HG03097 (cell line): Measurements from ENCODE around the gene TXNL4B.

Experiments
- ATAC-seq: cut with Tn5 transposase; IDR thresholded peaks from one replicate; pipeline ENCODE4 v1.9.1; 2021; ENCODE audit not compliant: unreplicated experiment, low FRiP score

Gene TXNL4B

DNA sequence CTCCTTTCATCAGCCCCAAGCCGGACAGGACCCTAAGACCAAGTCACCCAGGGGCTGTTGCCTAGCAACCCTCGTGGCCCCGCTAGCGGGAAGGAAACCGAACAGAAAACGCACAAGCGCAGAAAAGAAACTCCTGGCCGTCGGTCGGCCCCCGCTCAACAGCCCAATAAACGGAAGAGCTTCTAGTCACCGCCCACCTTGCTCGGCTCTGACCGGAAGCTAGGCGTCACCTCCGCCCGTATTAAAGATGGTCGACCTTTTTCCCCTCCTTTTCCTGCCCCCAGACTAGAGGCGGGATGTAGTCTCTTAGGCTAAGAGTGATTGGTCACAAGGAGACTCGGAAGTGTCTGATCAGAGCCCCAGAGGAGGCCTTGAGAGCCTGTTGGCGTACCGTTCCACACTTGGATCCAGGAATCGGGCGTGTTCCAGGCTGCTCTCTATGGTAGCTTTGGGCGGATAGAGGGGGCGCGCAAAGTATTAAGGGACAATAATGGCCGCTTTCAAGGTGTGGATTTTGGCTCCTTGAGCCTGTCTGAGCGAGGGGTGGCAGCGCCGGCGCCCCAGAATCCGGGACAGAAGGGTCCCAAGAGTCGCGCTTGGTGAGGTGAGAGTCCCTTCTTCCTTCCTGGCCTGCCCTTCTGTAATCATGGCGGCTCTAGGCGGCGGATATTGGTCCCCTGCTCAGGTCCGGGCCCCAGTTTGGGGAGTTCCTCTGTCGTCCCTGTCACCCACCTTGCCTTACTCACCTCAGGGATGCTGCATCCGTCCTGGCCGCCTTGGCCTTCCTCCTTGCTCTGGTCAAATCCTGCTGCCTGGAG, at the start of gene TXNL4B, which contains the start of gene DHX38:
Gene TXNL4B (minus strand): TSS at position 173 of the 818 bp plus-strand sequence. CDS start 2,871 bp downstream, outside the sequence.
Gene DHX38 (plus strand): TSS at position 400 of the 818 bp plus-strand sequence. CDS start 2,311 bp downstream, outside the sequence.
- peak; percentile 98 for ATAC-seq

DNA sequence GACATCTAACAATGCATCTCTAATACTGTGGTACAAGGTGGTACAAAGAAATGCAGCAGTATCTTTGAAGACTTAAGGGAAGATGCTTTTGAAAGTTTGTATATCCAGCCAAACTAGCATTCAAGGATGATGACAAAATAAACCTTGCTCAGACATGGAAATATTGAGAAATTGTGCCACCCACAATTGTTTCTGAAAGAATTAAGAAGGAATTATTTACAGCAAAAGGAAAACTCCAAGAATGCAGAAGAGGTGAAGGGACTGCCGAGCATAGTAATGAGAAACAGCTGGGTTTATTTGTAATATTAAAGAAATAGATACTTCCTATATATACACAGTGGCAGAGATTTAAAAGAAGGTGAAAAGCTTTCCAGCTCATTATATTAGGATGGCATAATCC, 49.1 kb upstream of the TXNL4B start:
- no peak for ATAC-seq

DNA sequence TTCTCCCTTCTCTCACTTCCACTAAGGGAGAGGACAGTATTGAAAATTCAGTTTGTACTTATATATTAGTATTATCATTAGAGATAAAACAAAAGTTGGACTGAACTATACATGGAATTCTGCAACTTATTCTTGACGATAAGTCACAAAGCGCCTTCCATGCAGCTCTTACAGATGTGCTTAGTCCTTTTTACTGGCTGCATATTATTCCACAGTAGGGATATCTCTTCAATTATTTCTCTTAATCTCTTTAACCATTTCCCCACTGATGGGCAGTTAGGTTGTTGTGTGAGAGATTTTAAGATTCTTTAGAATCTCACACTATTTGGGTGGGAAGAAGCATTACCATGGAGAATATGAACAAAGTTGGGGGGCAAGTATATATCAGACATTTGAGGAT, 46.5 kb upstream of the TXNL4B start:
- ATAC-seq: no peak

DNA sequence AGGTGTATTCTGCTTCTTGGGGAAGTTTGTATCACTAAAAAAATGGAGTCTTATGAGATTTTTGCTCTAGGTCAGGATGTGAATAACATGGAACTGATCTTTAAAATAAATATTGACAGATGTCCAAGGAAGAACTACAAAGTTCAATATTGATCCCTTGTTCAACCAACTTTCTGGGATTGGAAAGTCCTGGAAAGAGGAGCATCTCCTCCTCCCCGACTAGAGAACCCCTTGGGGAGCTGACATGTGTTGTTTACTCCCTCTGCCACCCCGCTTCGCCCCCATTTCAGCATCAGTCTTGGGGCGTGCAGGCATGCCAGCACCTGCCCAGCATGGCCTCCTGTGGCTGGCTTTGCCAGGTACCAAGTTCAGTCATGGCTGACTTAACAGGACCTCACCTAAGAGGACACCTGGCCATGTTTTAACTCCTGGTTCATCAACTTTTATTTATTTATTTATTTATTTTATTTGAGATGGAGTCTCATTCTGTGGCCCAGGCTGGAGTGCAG, 44.7 kb upstream of the TXNL4B start:
- no peak for ATAC-seq

DNA sequence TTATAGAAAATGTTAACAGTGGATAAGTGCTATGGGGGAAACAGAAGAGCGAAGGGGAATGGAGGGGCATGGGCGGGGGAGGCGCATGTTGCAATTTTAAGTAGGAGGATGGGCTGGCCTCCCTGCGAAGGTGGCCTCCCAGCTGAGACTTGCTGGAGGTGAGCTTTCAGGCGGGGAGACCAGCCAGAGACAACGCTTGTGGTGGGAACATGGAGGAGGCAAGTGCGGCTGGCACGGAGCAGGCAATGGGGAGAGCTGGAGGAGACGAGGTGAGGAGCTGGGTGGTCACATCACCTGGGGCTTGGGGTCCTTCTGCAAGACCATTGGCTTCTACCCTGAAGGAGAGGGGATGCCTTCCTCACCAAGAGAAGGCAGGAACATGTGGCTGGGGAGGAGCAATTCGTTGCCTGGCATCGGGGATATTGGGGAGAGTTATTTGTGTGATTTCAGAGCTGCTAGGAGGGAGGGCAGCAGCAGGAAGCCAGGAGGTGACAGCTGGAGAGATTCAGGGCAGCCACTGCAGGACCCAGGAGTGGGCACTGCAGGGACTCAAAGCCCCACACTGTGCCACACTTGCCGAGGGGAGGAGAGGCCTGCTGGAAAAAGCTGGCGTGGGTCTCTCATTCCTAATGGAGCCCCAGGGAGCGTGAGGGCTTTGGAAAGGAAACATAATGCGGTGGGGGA, 44.1 kb upstream of the TXNL4B start:
- ATAC-seq: no peak

DNA sequence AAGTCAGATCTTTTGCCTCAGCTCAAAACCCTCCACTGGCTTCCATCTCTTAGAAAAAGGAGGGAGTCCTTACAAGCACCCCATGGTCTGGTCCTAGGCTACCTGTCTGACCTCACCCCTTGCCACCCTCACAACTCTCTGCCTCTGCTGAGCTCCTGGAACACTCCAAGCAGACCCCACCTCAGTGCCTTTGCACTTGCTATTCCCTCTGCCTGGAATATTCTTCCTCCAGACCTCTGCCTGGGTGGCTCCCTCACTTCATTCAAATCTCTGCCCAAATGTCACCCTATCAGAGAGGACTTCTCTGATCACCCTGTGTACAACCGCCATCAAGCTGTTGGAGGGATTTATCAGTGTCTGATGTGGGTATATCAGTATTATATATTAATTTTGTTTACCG, 41.1 kb upstream of the TXNL4B start:
- ATAC-seq: no peak

DNA sequence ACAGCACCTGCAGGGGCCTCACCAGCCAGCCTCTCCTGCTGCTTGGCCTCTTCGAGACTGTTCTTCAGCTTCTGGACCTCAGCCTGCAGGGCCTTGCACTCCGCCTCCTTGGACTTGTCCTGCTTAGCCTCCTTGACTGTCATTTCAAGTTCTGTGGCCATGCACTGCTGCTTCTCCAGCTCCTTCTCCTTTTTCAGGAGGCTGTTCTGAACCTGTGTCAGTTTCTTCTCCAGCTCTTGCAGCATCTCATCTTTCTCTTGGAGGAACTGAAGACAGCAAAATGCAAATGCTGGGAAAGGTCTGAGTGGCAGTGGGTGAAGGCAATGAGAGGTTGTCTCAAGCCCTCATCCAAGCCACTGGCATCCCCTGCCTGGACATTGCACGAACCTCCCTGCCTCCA, 39.3 kb upstream of the TXNL4B start:
- no peak for ATAC-seq

DNA sequence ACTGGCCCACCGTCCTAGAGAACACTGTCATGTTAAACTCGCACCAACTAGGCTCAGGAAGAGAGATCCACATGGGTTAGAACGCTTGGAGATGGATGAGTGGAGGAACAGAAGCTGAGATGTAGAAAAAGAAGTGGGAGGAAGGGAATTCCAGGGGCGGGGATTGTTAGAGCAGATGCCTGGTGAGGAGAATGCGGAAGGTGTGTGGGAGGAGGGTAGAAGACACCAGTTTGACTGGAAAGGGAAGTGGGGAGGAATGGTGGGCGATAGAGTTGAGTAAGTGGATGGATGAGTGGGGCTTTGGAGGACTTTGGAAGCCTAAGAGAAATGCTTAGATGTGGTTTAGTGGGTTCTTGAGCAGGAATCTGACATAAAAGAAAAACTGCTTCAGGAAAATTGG, 37.6 kb upstream of the TXNL4B start:
- no peak for ATAC-seq

DNA sequence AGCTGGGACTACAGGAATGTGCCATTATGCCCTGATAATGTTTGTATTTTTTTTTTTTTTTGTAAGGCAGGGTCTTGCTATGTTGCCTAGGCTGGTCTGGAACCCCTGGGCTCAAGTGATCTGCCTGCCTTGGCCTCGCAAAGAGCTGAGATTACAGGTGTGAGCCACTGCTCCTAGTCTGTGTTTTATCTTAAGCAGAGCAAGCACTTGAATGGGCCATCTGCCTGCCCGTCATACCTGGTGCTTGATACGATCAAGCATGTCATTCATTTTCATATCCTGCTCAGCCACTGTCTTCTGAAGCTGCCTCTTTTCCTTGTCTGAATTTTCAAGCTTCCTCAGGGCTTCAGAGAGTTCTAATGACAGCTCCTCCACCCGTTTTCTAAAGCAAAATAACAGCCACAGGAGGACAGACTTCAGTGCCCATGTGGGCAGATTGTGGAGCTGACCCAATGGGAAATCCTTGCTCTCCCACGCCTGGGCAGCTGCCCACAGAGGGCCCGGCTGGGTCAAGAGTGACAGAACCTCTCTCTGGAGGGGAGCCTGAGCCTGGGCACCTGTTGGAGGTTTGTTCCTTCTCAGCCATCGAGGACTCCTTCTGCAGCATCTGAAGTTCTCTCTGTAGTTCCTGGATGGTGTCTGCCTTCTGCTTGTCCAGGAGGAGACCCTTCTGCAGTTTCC, 36.7 kb upstream of the TXNL4B start:
- no peak for ATAC-seq

DNA sequence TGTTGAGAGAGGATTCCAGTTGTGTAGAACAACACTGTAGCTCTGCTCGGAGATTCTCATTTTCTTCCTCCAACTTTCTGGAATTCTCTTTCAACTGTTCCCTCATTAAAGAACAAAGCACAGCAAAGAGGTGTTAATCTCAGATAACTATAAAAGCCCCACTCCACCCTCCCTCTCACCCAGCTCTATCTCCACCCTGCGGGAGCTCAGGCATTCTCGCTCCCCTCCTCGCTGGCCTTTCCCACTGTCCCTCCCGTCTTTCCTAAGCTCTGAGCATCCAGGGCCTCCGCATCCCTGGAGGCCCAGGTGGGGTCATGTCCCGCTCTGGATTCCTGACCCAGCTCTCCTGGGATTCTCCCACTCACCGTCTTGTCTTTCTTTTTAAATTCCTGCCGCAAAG, 35.3 kb upstream of the TXNL4B start:
- no peak for ATAC-seq

DNA sequence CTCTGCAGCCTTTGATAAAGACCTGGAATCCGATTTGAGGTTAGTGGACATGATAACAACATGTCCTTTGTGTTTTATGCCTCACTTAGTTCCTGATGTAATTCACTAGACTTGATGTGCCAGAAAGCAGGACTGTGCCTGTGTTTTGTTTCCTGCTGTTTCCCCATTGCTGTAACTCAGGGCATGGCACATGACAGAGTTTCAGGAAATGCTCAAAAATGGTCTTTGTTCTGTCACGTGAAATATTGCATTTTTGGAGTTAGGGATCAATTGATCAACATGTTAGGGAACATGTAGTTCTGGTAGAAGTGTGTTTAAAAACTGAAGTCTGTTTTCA, 33.0 kb upstream of the TXNL4B start:
- ATAC-seq: no peak

DNA sequence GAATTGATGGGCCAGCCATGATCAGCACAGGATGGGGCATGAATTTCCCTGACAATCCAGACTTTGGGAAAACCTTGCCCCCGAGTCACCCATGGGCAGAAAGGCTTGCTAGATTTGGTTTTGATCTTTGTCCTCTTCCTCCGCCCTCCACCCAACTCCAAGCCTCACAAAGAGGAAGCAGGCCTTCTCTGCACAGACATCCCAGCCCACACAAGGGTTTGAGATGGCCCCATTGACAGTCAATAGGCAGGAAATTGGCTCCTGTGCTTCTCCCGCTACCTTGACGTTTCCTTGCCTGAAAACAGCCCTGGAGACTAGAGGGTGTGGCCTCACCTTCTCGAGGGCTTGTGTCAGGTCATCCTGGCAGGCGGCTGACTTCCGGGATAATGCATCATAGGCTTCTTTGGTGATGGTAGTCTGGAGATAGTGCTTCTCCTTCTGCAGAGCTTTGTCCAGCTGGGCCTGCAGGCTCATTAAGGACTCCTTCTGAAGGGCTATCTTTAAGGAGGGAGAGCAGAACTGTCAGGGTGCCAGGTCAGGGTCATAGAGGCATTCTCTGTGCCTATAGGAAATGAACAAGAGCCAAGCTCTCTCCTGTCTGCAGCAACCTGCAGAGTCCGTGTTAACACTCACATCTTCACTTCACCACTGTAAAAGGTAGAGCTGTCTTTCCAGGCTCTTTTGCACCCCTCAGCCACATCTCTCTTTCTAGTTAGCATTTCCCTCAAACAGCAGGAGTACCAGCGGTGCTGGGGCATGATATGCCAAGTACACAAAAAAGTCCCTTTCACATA, 32.4 kb upstream of the TXNL4B start:
- ATAC-seq: no peak

DNA sequence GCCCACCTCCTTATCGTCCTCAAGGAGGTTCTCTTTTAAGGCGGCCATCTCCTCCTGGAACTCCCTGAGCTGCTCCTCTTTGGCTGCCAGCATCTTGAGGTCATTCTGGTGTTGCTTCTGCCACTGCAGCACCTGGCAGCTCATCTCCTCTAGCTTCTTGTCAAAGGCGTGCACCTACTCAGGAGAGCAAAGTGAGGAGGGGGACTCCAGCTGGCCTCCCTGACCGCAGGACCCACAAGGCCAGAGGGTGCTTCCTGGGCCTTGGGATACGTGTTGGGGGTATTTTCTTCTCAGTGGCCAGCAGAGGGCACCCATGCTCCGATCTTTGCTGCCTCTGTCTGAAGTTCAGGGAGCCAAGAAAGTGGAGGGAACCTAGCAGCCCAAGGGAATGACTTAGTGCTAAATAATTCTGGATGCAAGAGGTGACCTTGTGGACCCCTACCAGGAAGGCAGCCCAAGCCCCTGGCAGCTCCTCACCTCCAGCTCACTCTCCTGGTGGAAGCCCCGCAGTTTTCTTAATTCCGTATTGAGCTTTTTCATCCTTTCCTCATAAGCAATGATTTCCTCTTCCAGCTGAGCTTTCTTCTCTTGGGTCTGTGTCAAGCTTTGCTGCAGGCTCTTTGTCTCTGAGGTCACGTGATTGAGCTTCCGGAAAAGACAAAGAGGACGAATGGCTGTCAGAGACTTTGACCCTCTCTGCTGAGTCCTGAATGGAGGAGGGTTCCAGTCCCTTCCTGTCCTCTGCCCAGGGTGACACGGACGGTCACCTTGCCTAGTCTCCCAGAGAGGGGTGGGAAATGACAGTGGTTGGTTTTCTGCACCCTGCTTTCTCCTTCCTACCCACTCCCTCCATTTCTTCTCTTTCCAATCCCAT, 31.6 kb upstream of the TXNL4B start:
- ATAC-seq: no peak

DNA sequence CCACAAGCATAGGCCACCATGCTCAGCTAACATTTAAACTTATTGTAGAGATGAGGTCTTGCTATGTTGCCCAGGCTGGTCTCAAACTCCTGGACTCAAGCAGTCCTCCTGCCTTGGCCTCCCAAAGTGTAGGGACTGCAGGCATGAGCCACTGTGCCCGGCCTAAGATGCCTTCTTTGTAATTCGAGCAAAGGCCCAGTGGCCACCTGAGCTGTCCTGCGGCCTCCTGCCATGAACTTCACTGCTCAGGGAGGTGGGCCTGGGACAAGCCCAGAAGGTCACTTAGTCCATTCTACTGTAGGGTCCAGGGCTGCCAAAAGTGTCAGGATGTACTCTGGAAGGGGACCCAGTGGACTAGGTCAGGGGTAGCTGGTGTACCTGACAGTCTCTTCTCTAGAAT, 30.7 kb upstream of the TXNL4B start:
- no peak for ATAC-seq

DNA sequence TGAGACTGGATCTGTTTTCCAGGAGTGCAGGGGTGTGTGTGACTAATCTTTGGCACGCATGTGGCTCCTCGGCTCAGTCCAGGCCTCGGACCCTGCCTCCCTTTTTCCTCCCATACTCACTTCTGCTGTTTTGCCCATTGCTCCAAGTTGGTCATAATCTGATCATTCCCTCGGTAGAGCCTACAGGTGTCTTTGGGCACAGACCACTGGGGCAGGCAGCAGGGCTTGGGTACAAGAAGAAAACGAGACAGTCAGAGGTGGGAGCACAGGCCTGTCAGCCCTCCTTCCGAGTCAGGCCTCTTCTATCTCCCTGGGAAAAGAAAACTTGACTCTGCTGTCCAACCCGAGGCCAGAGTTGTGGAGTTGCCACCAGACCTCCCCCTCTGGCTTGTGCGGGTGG, 30.0 kb upstream of the TXNL4B start:
- ATAC-seq: no peak

DNA sequence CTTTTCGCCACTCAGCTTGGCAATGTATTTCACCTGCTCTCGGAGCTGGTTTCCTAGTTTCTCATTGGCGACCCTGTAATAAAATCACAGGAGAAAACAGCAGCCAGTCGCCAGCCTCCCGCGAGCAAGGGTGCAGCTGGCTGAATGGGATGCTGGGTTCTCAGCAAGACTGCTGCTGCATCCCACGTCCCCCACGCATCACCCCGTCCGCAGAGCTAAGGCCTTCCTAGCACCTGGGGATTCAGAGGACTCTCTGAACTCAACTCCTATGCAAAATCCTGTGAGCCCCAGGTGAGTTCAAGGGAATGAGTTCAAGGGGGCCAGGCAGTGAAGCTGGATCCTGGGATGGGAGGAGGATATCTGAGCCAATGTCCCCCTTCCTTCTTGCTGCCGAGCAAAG, 29.5 kb upstream of the TXNL4B start:
- no peak for ATAC-seq

DNA sequence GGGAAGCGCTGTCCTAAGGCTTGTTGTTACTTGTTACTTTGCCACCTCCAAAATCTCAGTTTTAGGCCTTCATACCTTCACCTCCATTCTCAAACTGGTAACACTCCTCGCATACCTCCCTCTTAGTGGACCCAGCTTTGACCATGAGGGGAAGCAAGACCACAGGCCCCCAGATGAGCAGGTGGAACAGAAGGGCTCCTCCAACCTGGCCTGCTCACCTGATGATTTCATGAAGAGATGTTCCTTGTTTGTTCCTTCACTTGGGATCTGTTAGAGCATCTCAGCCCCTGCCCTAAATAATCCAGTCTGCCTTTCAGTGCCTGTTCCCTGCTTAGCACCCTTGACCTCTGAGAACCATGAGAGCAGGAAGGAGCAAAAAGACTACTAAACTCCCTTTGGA, 28.9 kb upstream of the TXNL4B start:
- no peak for ATAC-seq

DNA sequence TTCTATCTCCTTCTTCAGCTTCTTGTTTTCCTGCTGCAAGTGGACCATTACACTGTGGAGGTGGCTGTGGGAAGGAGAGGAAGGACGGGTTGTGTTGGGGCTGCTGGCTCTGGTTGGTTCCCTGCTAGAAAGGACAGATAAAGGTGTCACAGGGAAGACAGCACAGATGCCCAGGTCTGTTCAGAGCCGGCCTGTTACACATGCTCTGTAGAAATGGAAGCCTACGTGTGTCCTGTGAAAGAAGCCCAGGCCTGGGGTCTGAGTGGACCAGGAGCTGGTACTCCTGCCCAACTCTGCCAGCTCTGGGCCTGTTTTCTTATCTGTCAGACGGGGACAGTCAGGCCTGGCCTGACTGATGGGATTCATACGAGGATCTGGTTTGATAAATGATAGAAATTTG, 26.6 kb upstream of the TXNL4B start:
- ATAC-seq: no peak

DNA sequence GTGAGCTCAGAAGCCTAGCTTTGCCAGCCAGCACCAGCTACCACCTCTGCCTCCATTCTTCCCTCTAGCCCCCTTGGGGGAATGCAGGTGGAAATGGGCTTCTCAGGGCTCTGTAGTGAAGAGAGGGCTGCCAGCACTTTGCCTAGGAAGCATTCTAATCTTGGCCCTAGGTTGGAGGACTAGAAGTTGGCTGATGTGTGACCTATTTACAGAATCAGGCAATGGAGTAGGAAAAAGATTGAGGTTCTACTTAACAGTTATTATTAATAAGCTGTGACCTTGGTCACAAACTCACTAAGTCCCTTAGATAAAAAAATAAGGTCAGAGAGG, 20.2 kb upstream of the TXNL4B start:
- ATAC-seq: no peak
